ENCODE data around the gene SLC9A9. TPM values are rescaled to one million over a fixed set of nuclear protein-coding genes. Genes with fewer than 3 reads are reported as not detected.

The SLC9A9 gene
- total and polyA plus RNA-seq, 4 donors = 12.0 to 39.7 (median 19.1) TPM

DNA sequence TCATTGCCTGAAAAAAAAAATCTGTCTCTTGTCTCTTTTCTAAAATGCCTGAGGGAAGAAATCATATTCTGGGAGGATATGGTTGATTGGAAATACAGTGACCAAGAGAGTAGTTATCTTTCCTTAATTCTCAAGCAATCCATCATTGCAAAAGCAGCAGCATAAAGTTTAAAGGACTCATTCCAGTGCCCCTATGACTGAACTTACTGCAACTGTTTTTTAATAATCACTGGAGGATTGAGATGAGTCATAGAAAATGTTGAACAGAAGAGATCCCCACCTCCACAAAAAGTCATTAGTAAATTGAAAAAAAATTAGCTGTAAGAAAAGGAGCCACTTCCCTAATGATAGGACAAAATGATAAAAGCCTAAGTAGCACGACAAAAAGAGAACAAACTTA lies 121.5 kb downstream of the SLC9A9 start:
- Histone ChIP-seq H3K36me3 (ENCODE audit: control insufficient read depth, insufficient read depth, low read length) (no peaks in the 10 kb centered on the region), H3K4me1 (ENCODE audit: control insufficient read depth, insufficient read depth, low read length) (no peaks in the 10 kb centered on the region), H3K4me3 (ENCODE audit: low read depth, low read length) (no peak overlapping the region), H3K27me3 (ENCODE audit: control insufficient read depth, insufficient read depth, low read length) (no peaks in the 10 kb centered on the region), H3K9me3 (ENCODE audit: control insufficient read depth, insufficient read depth, low read length) (no peaks in the 10 kb centered on the region), H3K27ac (ENCODE audit: low read depth, low read length) (no peak overlapping the region)
- DNase-seq (ENCODE audit: low read depth in 4 of 6, low spot score in 6 of 6) = no peak
- no CpG with 5 or more reads among the region's 1 CpG for WGBS (ENCODE audit: insufficient coverage)

DNA sequence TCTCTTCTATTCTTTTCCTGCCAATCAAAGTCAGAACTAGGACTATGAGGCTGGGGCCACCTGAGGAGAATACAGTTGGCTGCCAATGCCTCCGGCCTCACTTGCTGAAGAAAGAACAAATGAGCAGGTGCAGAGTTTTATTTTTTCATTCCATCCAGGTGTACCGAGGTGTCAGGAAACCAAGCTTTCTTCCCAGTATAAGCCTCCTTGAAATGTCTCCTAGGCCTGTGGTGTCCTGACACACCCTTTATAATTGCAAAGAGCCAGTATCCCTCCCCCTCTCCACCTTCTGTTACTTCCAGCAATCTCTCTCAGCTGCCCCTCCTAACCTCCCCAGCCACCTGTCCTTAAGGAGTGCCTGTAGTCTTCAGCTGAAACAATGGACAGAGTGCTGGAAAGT lies 127.9 kb downstream of the SLC9A9 start:
- H3K9me3 ChIP-seq (ENCODE audit: control insufficient read depth, insufficient read depth, low read length) = no peaks in the 10 kb centered on the region
- no peaks in the 10 kb centered on the region for H3K27me3 ChIP-seq (ENCODE audit: control insufficient read depth, insufficient read depth, low read length)
- 92% methylated on average over 2 of the region's 2 CpGs for WGBS (ENCODE audit: insufficient coverage)
- no peak overlapping the region for H3K27ac ChIP-seq (ENCODE audit: low read depth, low read length)
- H3K36me3 ChIP-seq (ENCODE audit: control insufficient read depth, insufficient read depth, low read length) = no peaks in the 10 kb centered on the region
- H3K4me3 ChIP-seq (ENCODE audit: low read depth, low read length) = no peak overlapping the region
- no peak for DNase-seq (ENCODE audit: low read depth in 4 of 6, low spot score in 6 of 6)
- H3K4me1 ChIP-seq (ENCODE audit: control insufficient read depth, insufficient read depth, low read length) = no peaks in the 10 kb centered on the region

DNA sequence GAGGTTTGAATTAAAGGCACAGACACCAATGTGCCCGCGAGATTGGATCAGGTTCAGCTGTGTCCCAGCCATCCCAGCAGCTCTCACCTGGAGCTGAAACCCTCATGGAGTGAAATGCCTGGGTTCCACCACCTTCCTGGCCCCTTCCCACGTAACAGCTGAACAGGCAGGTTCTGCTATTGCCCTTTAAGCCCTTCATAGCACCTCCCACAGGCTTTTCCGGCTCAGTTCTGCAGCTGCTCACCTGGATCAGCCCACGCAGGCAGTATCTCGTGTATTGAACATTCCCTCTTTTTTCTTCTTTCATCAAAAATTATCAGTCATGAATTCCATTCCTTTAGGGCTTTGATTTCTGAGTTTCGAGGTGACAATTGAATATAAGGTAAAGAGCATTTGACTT lies 129.8 kb downstream of the SLC9A9 start:
- Histone ChIP-seq H3K9me3 (ENCODE audit: control insufficient read depth, insufficient read depth, low read length) (peaks cover 1% of the 10 kb centered on the region), H3K27me3 (ENCODE audit: control insufficient read depth, insufficient read depth, low read length) (no peaks in the 10 kb centered on the region), H3K4me1 (ENCODE audit: control insufficient read depth, insufficient read depth, low read length) (no peaks in the 10 kb centered on the region), H3K36me3 (ENCODE audit: control insufficient read depth, insufficient read depth, low read length) (no peaks in the 10 kb centered on the region), H3K4me3 (ENCODE audit: low read depth, low read length) (no peak overlapping the region), H3K27ac (ENCODE audit: low read depth, low read length) (no peak overlapping the region)
- DNase-seq (ENCODE audit: low read depth in 4 of 6, low spot score in 6 of 6) = no peak
- WGBS (ENCODE audit: insufficient coverage) = 84% methylated on average over 4 of the region's 7 CpGs

DNA sequence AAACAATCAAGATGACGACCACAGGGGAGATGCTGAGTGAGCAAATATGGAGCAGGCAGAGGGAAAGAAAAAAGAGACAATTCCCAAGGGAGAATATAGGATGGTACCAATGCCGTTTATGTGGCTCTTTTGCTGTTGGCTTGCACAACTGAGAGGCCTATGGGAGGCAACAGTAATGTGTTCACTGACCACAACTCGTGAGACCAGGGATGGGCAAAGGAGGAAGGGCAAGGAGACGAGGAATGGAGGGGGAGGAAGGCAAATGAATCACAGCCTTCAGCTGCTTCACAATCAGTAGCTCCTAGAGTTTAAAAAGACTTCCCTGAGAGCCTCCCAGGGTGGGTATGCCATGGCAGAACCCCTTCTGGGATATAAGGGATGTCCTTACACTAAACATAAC lies 131.5 kb downstream of the SLC9A9 start:
- Histone ChIP-seq H3K4me3 (ENCODE audit: low read depth, low read length) (no peak overlapping the region), H3K27me3 (ENCODE audit: control insufficient read depth, insufficient read depth, low read length) (no peaks in the 10 kb centered on the region), H3K4me1 (ENCODE audit: control insufficient read depth, insufficient read depth, low read length) (no peaks in the 10 kb centered on the region), H3K27ac (ENCODE audit: low read depth, low read length) (no peak overlapping the region), H3K9me3 (ENCODE audit: control insufficient read depth, insufficient read depth, low read length) (peaks cover 1% of the 10 kb centered on the region), H3K36me3 (ENCODE audit: control insufficient read depth, insufficient read depth, low read length) (no peaks in the 10 kb centered on the region)
- DNase-seq (ENCODE audit: low read depth in 4 of 6, low spot score in 6 of 6) = no peak
- WGBS (ENCODE audit: insufficient coverage) = 80% methylated on average over 2 of the region's 4 CpGs

DNA sequence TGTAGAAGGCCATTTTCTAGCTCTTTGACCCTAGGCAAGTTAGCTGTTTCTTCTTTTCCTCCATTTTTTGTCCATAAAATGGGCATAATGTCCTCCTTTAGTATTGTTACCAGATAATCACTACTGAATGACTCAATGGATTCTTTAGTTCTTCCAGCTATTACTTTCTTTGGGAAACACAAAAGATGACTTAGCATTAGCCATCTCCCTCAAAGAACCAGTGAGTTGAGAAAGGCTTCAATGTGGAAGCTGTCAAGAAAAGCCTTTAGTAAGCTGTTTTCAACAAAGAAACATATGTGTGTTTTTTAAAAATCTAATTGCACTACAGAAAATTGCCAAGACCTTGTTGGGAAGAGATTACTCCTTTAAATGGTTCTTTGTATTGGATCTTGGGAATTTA lies 135.7 kb downstream of the SLC9A9 start:
- DNase-seq (ENCODE audit: low read depth in 4 of 6, low spot score in 6 of 6) = no peak
- Histone ChIP-seq H3K4me3 (ENCODE audit: low read depth, low read length) (no peak overlapping the region), H3K9me3 (ENCODE audit: control insufficient read depth, insufficient read depth, low read length) (peaks cover 1% of the 10 kb centered on the region), H3K36me3 (ENCODE audit: control insufficient read depth, insufficient read depth, low read length) (no peaks in the 10 kb centered on the region), H3K4me1 (ENCODE audit: control insufficient read depth, insufficient read depth, low read length) (no peaks in the 10 kb centered on the region), H3K27me3 (ENCODE audit: control insufficient read depth, insufficient read depth, low read length) (no peaks in the 10 kb centered on the region), H3K27ac (ENCODE audit: low read depth, low read length) (no peak overlapping the region)

DNA sequence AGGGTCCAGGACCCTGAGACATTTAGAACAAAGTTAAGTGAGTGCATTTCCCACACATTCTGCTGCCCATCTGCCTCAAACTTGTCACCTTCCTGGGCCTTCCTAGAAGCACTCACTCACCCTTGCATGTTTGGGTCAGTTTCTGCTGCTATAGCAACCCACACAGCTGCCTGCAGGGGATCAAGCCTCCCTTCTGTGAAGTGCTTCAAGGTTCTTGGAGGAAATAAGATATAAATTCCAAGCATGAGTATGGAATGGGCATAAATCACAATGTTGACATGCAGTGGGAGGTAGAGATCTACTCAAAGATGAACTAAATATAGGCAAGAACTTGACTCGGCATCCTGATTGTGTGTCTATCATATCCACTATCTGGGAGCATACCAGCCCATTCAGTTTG lies 140.4 kb downstream of the SLC9A9 start:
- no peaks in the 10 kb centered on the region for H3K9me3 ChIP-seq (ENCODE audit: control insufficient read depth, insufficient read depth, low read length)
- H3K27ac ChIP-seq (ENCODE audit: low read depth, low read length) = no peak overlapping the region
- no peak overlapping the region for H3K4me3 ChIP-seq (ENCODE audit: low read depth, low read length)
- H3K36me3 ChIP-seq (ENCODE audit: control insufficient read depth, insufficient read depth, low read length) = no peaks in the 10 kb centered on the region
- WGBS (ENCODE audit: insufficient coverage) = no CpG with 5 or more reads among the region's 1 CpG
- H3K4me1 ChIP-seq (ENCODE audit: control insufficient read depth, insufficient read depth, low read length) = no peaks in the 10 kb centered on the region
- DNase-seq (ENCODE audit: low read depth in 4 of 6, low spot score in 6 of 6) = no peak
- H3K27me3 ChIP-seq (ENCODE audit: control insufficient read depth, insufficient read depth, low read length) = no peaks in the 10 kb centered on the region

DNA sequence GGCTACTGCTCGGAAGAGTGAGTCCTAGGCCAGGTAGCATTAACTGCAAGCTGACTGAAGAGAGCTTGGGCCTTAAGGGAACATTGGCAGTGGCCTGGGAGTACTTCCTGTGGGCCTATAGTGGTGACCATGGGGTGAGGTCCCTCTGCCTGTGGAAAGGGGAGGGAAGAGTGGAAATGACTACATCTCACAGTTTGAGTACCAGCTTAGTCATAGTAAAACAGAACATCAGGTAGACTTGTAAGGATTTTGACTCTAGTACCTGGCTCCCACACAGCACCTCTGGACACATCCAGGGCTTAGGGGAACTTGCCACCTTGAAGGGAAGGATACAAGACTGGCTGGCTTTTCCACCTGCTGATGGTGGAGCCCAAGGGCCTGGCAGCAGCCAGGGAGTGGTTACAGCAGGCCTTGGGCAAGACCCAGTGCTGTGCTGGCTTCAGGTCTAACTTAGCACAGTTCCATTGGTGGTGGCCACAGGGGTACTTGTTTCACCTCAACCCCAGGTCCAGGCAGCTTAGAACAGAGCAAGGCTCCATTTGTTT lies 147.8 kb downstream of the SLC9A9 start:
- Histone ChIP-seq H3K27me3 (ENCODE audit: control insufficient read depth, insufficient read depth, low read length) (no peaks in the 10 kb centered on the region), H3K36me3 (ENCODE audit: control insufficient read depth, insufficient read depth, low read length) (no peaks in the 10 kb centered on the region), H3K4me3 (ENCODE audit: low read depth, low read length) (no peak overlapping the region), H3K4me1 (ENCODE audit: control insufficient read depth, insufficient read depth, low read length) (peaks cover 8% of the 10 kb centered on the region), H3K9me3 (ENCODE audit: control insufficient read depth, insufficient read depth, low read length) (no peaks in the 10 kb centered on the region), H3K27ac (ENCODE audit: low read depth, low read length) (peak overlapping the region; percentile 40)
- no peak for DNase-seq (ENCODE audit: low read depth in 4 of 6, low spot score in 6 of 6)
- 100% methylated on average over 1 of the region's 1 CpG for WGBS (ENCODE audit: insufficient coverage)

DNA sequence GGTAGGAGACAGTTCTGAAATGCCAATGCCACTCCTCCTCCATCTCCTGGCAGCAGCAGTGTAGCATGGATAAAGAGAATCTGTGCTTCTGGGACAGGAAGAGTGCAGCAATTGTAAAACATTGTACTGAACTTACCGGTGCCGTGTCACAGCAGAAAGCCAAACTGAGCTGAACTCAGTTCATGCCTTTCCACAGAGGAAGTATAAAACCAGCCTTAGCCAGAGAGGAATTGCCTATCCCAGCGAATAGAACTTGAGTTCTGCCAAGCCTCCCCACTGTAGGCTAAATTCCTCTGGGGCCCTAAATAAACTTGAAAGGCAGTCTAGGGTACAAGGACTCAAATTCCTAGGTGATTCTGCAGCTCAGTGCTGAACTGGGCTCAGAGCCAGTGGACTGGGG lies 148.8 kb downstream of the SLC9A9 start:
- Histone ChIP-seq H3K4me3 (ENCODE audit: low read depth, low read length) (no peak overlapping the region), H3K27ac (ENCODE audit: low read depth, low read length) (peak overlapping the region; percentile 40), H3K4me1 (ENCODE audit: control insufficient read depth, insufficient read depth, low read length) (peaks cover 8% of the 10 kb centered on the region), H3K27me3 (ENCODE audit: control insufficient read depth, insufficient read depth, low read length) (no peaks in the 10 kb centered on the region), H3K36me3 (ENCODE audit: control insufficient read depth, insufficient read depth, low read length) (no peaks in the 10 kb centered on the region), H3K9me3 (ENCODE audit: control insufficient read depth, insufficient read depth, low read length) (no peaks in the 10 kb centered on the region)
- WGBS (ENCODE audit: insufficient coverage) = 26% methylated on average over 3 of the region's 3 CpGs
- DNase-seq (ENCODE audit: low read depth in 4 of 6, low spot score in 6 of 6) = peak in 5 of 6 donors; percentile 7 to 62 (median 20)

DNA sequence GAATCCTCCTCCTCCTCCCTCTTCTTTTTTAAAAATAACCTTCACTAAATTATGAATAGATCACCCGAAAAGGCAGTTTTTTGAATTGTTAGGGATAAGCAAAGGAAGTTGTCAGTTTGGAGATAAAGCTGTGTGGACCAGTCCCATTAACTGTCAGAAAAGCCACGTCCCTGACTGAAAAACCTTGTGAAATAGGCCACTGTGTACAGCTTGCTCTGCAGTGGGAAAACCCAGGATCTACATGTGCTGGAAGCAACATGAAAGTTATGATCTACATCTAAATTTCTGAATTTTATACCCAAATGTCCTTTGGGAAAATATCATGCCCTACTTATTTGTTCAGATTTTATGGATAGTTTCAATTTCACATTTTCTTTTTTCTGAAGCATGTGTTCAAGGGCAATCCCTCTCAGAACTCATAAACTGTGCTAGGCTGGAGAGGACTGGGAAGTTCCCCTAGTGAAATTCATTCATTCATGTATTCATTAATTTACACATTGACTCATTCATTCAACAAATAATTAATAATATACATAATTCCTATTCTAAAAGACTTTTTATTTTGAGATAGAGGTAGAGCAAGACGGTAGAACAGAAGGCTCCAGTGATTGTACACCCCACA lies 149.5 kb downstream of the SLC9A9 start:
- Histone ChIP-seq H3K4me3 (ENCODE audit: low read depth, low read length) (no peak overlapping the region), H3K9me3 (ENCODE audit: control insufficient read depth, insufficient read depth, low read length) (no peaks in the 10 kb centered on the region), H3K4me1 (ENCODE audit: control insufficient read depth, insufficient read depth, low read length) (peaks cover 8% of the 10 kb centered on the region), H3K27me3 (ENCODE audit: control insufficient read depth, insufficient read depth, low read length) (no peaks in the 10 kb centered on the region), H3K27ac (ENCODE audit: low read depth, low read length) (peak overlapping the region; percentile 40), H3K36me3 (ENCODE audit: control insufficient read depth, insufficient read depth, low read length) (no peaks in the 10 kb centered on the region)
- 17% methylated on average over 1 of the region's 3 CpGs for WGBS (ENCODE audit: insufficient coverage)
- no peak for DNase-seq (ENCODE audit: low read depth in 4 of 6, low spot score in 6 of 6)

DNA sequence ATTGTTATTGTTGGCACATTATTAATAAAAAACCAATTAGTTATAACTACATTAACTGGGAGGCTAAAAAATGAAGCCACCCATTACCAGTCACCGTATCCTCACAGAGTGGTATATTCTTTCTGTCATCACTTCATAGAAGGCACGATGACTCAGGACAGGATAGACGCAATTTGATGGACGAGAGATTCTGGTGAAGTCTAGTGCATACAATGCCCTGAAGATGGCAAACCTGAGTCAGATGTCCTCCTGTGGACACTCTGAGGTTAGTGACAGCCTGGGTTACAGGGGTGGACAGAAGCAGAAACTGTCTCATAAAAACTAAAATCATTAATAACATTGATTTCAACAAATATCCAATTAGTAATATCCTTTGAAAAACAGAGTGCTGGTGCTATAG lies 150.3 kb downstream of the SLC9A9 start:
- Histone ChIP-seq H3K36me3 (ENCODE audit: control insufficient read depth, insufficient read depth, low read length) (no peaks in the 10 kb centered on the region), H3K9me3 (ENCODE audit: control insufficient read depth, insufficient read depth, low read length) (no peaks in the 10 kb centered on the region), H3K4me3 (ENCODE audit: low read depth, low read length) (no peak overlapping the region), H3K4me1 (ENCODE audit: control insufficient read depth, insufficient read depth, low read length) (peaks cover 8% of the 10 kb centered on the region), H3K27me3 (ENCODE audit: control insufficient read depth, insufficient read depth, low read length) (no peaks in the 10 kb centered on the region), H3K27ac (ENCODE audit: low read depth, low read length) (no peak overlapping the region)
- DNase-seq (ENCODE audit: low read depth in 4 of 6, low spot score in 6 of 6) = no peak
- 77% methylated on average over 3 of the region's 4 CpGs for WGBS (ENCODE audit: insufficient coverage)
